Inflammatory macrophage treated with lipopolysaccharide for 1 hour (primary cell): Measurements from ENCODE around the gene LHX6.
A peak's percentile ranks its signal among the peaks of the same experiment; 100 is the strongest.

Source experiments
- DNase-seq, 2 donors: peaks; one replicate each; pipeline ENCODE4 v3.0.0-alpha.2; 2020 to 2022

Gene LHX6

DNA sequence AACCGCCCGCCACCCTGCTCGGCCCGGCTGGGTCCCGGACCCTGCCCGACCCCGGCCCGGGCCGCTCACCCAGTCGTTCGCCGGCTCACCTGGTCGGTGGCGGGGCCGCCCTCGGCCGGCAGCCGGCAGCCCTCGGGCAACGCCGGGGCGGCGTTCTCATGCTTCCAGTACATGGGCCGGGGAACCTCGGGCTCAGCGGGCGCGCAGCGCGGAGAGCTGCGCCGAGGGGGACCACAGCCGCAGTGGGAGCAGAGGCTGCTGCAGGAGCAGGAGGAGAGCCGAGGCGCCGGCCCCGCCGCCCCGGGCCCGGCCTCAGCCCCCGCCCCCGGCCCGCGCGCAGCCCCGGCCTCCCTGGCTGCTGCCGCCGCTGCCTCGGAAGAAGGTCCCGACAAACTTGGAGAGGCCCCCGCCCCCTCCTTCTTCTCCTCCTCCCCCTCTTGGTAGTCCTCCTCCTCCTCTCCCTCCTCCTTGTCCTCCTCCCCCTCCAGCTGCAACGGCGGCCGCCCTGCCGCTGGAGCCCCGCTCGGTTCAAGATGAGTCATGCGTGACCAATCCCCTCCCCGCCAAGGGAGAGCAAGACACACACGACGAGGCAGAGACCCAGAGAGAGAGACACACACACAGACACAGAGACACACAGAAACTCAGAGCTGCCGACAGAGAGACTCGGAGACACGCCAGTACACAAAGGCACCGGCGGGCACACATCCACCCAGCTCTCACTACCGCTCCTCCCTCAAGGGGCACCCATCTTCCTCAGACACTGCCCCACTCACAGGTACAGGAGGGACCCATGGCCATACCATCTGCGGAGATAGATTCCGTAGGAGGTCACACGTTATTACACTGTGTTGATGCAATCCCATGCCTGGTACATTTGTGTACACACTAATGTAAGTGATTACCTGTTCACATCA is at the start of gene LHX6:
Gene LHX6, minus strand, starts transcription at position 390 of the 917 bp plus-strand sequence. Its CDS starts 217 bp downstream, at position 173.
- DNase-seq: no peak

DNA sequence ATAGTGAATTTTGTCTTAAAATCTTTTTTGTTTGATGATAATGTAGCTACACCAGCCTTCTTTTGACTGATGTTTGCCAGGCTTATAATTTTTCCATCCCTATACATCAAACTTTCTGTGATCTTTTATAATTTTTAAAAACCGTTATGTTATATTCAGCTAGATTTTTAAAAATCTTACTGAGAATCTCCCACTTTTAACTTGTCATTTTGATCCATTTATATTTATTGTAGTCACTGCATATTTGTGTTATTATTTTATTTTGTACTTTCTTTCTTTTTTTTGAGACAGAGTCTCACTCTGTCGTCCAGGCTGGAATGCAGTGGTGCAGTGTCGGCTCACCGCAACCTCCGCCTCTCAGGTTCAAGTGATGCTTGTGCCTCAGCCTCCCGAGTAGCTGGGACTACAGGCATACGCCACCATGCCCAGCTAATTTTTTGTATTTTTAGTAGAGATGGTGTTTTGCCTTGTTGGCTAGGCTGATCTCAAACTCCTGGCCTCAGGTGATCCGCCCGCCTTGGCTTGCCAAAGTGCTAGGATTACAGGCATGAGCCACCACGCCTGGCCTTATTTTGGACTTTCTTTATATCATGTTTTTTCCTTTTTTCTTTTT is 48.6 kb upstream of the LHX6 start:
- DNase-seq: no peak

DNA sequence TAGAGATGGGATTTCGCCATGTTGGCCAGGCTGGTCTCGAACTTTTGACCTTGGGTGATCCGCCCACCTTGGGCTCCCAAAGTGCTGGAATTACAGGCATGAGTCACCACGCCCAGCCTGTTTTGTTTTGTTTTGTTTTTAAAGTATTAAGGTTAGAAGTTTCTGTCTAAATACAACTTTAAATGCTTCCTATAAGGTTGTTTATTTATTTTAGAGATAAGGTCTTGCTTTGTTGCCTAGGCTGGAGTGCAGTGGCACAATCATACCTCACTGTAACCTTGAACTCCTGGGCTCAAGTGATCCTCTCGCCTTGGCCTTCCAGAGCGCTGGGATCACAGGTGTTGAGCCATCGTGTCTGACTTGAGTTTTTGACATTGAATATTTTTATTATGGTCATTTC is 47.3 kb upstream of the LHX6 start:
- DNase-seq: peak in 1 of 2 donors; percentile 8

DNA sequence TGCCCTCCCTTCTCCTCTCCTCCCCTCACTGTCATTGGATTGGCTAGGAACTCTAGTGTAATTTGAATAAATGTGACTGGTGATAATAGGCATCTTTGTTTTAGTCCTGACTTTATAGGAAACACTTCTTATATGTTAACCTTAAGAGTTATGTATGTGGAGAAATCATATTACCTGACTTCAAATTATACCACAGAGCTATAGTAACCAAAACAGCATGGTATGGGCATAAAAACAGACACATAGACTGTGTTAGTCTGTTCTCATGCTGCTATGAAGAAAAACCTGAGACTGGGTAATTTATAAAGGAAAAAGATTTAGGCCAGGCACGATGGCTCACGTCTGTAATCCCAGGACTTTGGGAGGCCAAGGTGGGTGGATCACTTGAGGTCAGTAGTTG is 45.3 kb upstream of the LHX6 start:
- DNase-seq: no peak

DNA sequence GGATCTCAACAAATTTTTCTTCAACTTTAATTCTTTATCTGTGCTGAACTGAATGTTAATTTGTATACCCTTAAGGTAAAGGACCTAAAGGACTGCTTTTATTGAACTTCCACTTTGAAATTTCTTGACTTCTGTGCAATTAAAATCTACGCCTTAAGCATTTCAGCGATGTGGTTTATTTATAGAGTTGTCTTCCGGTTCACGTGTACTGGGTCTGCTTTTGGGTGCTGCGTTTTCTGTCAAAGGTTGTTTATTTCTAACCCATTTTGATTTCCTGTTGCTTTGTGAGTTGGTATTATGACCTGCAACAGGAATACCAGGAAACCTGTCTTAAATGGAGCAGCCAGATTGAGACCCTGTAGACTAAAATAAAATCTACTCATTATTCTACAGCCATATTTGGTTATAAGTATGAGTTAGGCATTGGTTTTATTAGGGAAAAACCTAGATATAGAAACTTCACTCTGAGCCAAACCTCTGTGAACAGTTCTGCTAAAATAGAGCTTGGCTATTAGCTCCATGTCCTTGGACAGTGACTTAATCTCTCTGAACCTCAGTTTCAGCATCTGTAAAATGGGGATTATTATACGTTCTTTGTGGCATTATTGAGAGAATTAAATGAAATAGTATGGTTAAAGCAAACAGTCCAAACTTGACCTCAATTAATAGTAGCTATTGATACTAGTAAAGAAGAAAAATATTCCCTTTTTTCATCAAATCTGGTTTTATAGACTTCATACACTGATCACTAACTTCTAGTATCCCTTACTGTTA is 39.5 kb upstream of the LHX6 start:
- DNase-seq: no peak

DNA sequence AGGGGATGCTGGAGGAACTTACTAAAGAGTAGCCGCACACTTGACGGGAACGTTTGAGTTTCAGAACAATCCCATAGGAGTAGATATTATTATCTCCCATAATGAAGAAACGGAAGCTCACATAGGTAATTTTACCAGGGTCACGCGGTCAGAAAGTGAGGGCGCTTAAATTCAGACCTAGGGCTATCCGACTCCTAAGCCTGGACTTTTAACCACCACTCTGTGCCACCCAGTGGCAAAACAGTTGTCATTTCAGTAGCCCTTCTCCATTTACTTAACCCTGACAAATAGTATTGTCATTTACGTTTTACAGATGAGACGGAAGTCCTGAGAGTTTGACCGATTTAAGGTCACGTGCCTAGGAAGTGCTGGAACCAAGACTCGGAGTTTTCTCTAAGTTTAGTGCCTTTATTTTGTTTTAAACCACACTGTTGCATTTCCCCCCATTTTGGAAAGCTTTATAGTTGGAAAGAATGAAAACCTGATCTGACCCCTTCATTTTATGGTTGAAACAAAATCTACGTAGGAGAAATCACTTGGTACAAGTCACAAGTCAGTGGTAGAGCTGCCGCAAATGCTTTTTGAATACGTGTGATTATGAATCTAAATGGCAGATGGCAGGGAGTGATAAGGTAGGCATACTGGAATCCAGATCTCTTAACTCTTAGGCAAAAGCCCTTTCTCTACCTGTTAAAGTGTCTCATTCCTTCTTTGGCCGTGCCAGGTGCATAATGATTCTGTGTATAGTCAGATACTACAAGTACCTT is 36.6 kb upstream of the LHX6 start:
- DNase-seq: peak; percentile 52 to 65

DNA sequence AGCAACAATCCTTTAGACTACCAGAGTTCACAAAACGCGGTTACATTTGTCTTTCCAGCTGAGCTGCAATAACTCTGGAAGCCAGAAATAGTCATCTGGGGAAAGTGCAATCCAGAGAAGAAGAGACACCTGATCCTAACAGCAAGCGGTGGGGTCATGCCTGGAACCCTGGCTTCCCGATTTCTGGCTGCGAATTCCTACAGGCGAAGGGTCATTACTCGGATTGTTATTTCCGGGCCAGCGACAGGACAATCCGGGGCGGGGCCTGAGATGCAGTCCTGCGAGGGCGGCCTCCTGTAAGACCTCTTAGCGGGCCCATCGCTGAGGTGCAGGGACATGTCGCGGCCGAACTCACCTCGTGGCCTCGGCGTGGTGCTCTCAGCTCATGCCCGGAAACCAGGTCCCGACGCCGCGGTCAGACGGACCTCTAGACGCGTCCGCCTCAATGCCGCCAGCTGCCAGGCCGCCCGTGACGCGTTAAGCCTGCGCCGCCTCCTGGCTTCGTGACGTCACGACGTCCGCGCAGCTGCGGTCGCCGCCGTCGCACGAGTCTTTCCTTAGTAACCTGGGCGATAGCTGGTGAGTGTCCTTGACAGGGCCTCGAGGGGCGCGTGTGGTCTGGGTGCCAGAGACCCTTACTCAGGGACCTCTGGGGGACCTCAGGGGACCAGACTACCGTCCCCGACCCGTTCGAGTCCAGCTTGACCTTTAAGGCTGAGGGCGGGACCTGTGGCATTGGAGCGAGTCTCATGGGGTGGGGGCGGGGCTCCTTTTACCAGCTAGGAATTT is 35.8 kb upstream of the LHX6 start, which contains the start of the genes MRRF and RBM18:
Gene MRRF, plus strand, starts transcription at position 523 of the 789 bp plus-strand sequence. CDS start 6,010 bp downstream, outside the sequence.
Gene RBM18, minus strand, starts transcription at position 481 of the 789 bp plus-strand sequence. CDS start 3,348 bp downstream, outside the sequence.
- peak; percentile 82 to 87 for DNase-seq

DNA sequence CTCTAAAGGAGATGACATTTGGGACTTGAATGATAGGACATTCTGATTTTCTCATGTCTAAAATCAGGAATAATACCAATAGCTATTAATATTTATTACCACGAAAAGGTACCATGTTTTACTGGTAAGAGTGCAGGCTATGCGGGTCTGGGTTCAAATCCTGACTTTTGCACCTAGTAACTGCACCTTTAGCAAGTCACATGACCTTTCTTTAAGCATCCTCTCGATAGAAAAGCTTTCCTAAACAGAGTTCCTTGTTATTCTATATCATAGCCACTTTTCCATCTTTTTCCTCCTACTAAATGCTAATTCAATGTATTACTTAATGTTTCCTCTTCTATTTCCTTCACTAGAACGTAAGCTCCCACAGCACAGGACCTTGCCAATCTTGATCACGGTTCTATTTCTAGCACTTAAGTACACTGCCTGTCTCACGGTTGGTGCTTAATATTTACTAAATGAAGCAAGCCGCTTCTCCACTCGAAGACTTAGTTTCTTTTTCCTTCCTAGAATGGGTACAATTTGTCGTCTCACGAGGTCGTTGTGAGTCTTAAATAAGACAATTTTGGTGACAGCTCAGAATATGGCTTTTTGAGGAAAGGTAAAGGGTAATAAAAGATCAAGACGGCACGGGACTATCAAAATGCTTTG is 35.1 kb upstream of the LHX6 start:
- peak; percentile 17 to 36 for DNase-seq

DNA sequence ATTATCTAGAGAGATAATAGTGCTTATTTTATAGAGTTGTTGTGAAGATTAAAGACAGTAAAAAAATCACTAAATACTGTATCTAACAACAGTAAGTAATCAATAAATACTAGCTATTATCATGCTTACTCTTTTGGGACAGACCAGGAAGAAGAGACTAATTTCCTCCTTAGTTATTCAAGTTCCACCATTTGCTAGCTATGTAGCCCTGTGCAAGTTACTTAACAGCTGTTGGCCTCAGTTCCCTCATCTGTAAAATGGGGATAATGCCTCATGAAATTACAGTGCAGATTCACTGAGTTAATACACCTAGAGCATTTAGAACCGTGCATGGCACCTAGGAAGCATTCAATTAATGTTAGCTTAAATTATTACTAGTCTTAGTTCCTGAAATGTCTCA is 33.3 kb upstream of the LHX6 start:
- DNase-seq: no peak

DNA sequence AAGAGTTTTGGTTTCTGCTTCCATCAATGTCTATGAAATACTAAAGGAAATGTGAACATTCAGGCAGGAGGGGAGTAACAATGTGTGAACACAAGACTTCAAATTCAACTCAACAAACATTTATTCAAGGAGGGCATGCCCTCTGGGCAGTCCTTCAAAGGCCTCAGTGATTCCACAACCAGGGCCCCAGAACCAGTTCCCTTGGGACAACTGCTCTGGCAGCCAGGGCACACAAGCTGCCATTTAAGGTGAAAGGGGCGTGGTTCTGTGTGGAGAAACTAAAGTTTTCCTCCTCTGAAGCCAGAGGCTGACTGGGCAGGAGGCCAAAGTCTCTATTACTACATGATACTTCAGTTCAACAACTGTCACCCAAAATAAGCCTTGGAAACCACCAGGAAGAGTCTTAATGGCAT is 32.7 kb upstream of the LHX6 start:
- no peak for DNase-seq

DNA sequence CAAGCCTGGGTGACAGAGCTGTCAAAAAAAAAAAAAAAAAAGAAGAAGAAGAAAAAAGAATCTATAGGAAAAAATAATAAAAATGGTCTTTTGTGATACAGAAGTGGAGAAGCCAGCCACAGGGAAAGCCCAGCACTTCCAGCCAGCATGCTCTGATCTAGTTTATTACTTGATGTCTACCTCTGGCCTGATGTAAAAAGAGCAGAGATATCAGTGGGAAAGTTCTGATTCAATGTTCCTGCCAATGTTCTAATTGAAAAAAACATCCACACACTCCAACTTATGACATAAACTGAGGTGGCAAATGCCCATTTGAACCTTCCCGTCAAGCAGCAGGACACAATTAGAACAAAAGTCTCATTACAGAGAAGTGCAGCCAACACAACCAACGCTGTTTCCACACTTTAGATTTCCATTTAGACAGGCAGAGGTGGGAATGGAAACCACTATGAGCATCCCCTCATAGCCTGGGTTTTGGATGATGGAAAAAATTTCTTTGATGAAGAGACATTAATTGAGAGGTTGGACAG is 30.2 kb upstream of the LHX6 start:
- DNase-seq: no peak

DNA sequence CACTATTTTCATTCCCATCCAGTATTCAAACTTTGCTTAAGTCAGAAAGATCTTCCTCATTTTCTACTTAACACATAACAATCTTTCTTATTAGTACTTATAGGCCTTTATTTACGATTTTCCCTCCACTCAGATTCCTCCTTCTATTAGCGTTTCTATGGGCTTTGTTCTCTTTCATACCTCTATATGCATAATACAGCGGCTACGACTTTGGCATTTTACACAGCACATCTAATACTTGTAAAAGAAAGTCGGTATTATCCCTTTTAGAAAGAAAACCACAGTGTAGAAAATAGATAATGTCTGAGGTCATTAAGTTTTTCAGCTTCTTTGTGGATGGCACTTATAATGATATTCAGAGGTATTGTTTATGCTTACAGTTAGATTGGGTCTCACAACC is 27.4 kb upstream of the LHX6 start:
- DNase-seq: no peak

DNA sequence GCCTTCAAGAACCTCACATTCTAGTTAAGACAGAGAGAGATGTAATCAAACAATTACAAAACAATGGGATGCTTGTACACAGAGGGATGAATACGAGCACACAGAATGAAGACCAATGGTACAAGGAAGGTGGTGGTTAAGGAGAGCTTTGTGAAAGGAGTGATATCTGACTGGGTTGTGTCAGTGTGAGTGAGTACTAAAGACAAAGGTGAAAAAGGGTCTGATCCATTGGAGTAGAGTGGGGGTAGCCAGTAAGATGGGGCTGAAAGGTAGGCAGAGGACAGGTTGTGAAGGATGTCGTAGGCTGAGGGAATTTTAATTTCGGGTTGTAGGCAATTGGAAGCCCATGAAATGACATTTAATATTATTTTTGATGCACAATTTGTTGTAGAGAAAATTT is 26.0 kb upstream of the LHX6 start:
- DNase-seq: no peak

DNA sequence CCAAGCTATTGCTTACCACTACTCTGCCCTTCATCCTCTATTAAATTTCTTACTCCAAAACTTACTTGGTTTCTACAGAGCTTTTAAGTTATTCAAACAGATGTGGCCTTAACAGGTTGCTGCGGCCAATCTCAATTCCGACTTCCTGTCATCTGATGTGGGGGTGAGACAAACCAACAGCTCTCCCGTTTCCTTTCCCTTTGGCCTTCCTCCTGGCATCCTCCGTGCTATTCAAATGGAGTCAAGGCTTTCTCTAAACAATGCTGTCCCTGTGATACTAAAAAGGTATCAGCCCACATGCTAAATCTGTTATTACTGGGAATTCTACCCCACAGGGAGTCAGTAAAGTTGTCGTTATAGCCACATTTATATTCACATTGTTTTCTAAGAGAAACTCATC is 24.0 kb upstream of the LHX6 start:
- no peak for DNase-seq

DNA sequence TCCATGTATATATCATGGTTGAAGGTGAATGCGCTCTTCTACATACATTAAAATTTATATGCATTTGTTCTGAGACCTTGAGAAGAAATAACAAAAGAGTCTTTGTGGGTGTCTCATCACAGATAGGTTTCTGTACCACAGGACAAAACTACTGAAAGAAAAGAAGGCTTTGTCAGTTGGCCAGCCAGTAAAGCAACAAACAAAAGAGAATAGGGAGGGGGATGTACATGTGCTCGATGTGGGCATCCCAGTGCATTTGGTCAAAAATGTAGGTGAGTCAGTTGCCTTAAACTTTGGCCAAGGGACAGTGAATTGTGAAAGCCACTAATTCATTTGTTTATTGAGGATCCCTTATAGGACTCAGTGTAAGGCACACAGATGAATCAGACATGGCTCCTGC is 22.6 kb upstream of the LHX6 start:
- DNase-seq: no peak

DNA sequence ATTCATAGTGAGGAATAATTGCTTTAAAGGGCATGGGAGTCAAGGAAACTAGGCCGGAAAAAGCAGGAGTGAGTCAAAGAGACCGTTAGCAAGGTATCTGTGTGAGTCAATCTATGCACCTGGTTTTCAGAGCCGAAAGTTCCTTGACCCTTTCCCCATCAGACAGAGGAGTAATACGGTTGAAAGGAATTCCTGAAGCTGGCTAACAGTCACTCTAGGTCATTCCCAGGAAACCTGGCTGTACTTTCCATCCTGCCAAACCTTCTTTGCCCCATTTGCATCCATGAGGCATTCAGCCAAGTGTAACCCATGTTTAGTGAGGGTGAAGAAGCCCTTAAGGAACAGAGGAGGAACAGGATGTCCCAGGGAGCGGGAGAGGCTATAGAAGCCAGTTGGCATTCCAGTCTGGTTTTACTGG is 19.7 kb upstream of the LHX6 start:
- no peak for DNase-seq

DNA sequence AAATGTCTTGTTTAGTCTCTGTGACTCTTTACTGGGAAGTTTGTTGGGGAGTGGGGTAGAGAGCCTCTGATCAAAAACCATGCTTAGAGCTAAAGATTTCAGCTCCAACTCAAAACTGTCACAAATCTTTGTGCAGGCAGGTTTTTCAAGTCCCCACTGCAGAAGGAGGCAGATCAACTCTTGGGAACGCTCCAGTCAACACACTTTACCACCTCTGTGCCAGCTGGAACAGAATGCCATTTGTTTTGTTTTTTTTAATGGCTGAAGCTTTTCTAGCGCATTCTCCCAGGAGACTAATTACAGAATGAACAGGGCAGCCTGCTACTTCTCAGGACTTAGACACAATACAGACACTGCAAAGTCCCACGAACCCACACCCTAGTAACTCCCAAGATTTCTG is 17.9 kb upstream of the LHX6 start:
- no peak for DNase-seq

DNA sequence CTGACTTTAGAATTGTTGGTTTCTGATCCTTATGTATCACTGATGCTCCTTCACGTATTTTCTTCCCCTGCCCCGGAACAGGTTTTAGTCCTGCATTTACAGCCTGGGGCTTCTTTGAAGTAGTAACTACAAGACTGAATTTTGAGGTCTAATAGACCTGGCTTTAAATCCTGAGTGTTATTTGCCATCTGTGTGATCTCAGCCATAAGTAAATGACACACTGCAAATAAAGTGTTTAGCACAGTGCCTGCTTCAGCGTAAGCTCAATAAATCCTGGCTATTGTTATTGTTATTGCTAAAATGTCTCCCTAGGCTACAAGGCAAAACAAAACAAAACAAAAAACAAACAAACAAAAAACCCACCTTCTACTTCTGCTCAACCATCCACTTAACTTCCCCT is 15.6 kb upstream of the LHX6 start:
- no peak for DNase-seq

DNA sequence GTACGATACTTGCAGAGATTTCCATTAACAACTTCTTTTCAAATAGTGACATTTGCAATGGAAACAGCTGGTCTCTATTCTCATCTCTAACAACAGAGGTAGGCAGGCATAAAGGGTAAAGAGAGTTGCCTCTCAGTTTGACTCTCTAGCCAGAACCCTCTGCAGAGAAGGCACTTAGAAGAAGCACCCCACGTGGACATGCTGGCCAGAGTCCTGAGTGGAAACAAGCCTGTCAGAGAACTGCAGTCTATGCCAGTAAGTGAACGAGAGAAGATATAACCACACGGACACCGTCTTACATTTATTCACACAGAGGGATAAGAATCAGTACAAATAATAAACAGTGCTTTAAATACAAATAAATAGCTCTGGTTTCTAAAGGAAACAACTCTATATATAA is 11.0 kb upstream of the LHX6 start:
- no peak for DNase-seq

DNA sequence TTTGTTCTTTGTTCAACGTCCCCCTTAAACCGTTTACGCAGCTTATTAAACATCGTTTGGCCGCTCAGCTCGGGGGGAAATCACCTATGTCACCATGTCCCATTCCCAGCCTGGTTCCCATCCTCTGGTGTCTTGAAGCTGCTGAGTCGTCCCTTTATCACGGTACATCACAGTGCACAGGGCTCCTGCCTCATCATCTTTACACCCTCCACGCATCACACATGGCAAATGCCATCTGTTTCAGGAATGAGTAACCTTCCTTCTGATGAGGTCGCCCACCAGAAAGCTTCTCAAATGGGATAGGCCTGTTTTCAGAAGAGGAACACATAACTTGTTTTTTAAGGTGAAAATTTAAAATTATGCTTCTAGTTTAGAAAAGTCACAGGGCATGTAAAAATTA is 7.9 kb upstream of the LHX6 start:
- DNase-seq: no peak
